Astrocyte (in vitro differentiated cells and primary cell): Measurements from ENCODE around the gene HOXA7. TPM values are rescaled to one million over a fixed set of nuclear protein-coding genes. Genes with fewer than 3 reads are reported as not detected.

Experiments used
- DNase-seq: peaks from one replicate; pipeline ENCODE4 v3.0.0-alpha.2; 2010; ENCODE audit warnings: low read depth
- FAIRE-seq: peaks from 2 replicates; lab custom pipeline; 2011; peaks lifted over from hg19 to GRCh38; lab: Jason Lieb, UNC
- H2AFZ ChIP-seq: 2 replicates; pipeline ENCODE4 v1.6.0; 2012; ENCODE audit warnings: low read depth, low read length, inconsistent platforms
- H3K27ac ChIP-seq: 2 replicates; pipeline ENCODE4 v1.5.1; 2011; ENCODE audit warnings: low read depth, low read length, inconsistent platforms
- H3K27me3 ChIP-seq: 2 replicates; pipeline ENCODE4 v1.6.0; 2011; ENCODE audit warnings: low read length, inconsistent platforms; ENCODE audit not compliant: insufficient read depth
- H3K36me3 ChIP-seq: 2 replicates; pipeline ENCODE4 v1.5.1; 2011; ENCODE audit warnings: low read length, inconsistent platforms; ENCODE audit not compliant: insufficient read depth
- H3K4me1 ChIP-seq: 2 replicates; pipeline ENCODE4 v1.5.1; 2011; ENCODE audit warnings: low read length, inconsistent platforms; ENCODE audit not compliant: insufficient read depth
- H3K4me2 ChIP-seq: 2 replicates; pipeline ENCODE4 v1.6.0; 2012; ENCODE audit warnings: low read length, inconsistent platforms
- H3K4me3 ChIP-seq: 2 replicates; pipeline ENCODE4 v1.5.1; 2011; ENCODE audit warnings: low read depth, mild to moderate bottlenecking, low read length, inconsistent platforms; ENCODE audit not compliant: insufficient read depth
- H3K79me2 ChIP-seq: 2 replicates; pipeline ENCODE4 v1.6.0; 2012; ENCODE audit warnings: mild to moderate bottlenecking, low read length, inconsistent platforms; ENCODE audit not compliant: insufficient read depth
- H3K9ac ChIP-seq: 2 replicates; pipeline ENCODE4 v1.6.0; 2012; ENCODE audit warnings: mild to moderate bottlenecking, low read length, inconsistent platforms
- H3K9me3 ChIP-seq: 2 replicates; pipeline ENCODE4 v1.5.1; 2012; ENCODE audit warnings: low read depth, mild to moderate bottlenecking, low read length, inconsistent platforms; ENCODE audit not compliant: insufficient read depth
- H4K20me1 ChIP-seq: 2 replicates; pipeline ENCODE4 v1.6.0; 2012; ENCODE audit warnings: low read length, inconsistent platforms; ENCODE audit not compliant: insufficient read depth
- H3K27ac Mint-ChIP-seq: one replicate; pipeline ENCODE4 v1.8.0; 2021; ENCODE audit warnings: mild to moderate bottlenecking, mixed read lengths; ENCODE audit not compliant: unreplicated experiment
- H3K27me3 Mint-ChIP-seq: one replicate; pipeline ENCODE4 v1.8.0; 2021; ENCODE audit warnings: low read depth, mixed read lengths; ENCODE audit not compliant: unreplicated experiment
- H3K36me3 Mint-ChIP-seq: one replicate; pipeline ENCODE4 v1.8.0; 2021; ENCODE audit warnings: low read depth, mixed read lengths; ENCODE audit not compliant: unreplicated experiment
- H3K4me1 Mint-ChIP-seq: one replicate; pipeline ENCODE4 v1.8.0; 2021; ENCODE audit warnings: low read depth, mixed read lengths; ENCODE audit not compliant: unreplicated experiment
- H3K4me3 Mint-ChIP-seq: one replicate; pipeline ENCODE4 v1.8.0; 2021; ENCODE audit warnings: mild to moderate bottlenecking, moderate library complexity, mixed read lengths; ENCODE audit not compliant: unreplicated experiment
- H3K9me3 Mint-ChIP-seq: one replicate; pipeline ENCODE4 v1.8.0; 2021; ENCODE audit warnings: mild to moderate bottlenecking, mixed read lengths; ENCODE audit not compliant: unreplicated experiment
- EZH2 ChIP-seq: IDR thresholded peaks from 2 replicates; pipeline ENCODE4 v1.6.1; 2012; ENCODE audit warnings: mild to moderate bottlenecking, low read length, inconsistent platforms; ENCODE audit not compliant: insufficient read depth
- total RNA-seq: library from RNA; stranded (reverse); gene quantifications from 2 replicates; pipeline ENCODE4 v1.2.1, GENCODE V29; 2021
- TF ChIP-seq, protein P1 (sequence below): IDR thresholded peaks from 2 replicates; pipeline ENCODE4 v1.5.1; 2011; ENCODE audit warnings: low read depth, mild to moderate bottlenecking, inconsistent platforms, low read length, moderate library complexity; ENCODE audit not compliant: insufficient read depth

Gene HOXA7
- total RNA-seq, 1 donor from 2014 or later = not detected

DNA sequence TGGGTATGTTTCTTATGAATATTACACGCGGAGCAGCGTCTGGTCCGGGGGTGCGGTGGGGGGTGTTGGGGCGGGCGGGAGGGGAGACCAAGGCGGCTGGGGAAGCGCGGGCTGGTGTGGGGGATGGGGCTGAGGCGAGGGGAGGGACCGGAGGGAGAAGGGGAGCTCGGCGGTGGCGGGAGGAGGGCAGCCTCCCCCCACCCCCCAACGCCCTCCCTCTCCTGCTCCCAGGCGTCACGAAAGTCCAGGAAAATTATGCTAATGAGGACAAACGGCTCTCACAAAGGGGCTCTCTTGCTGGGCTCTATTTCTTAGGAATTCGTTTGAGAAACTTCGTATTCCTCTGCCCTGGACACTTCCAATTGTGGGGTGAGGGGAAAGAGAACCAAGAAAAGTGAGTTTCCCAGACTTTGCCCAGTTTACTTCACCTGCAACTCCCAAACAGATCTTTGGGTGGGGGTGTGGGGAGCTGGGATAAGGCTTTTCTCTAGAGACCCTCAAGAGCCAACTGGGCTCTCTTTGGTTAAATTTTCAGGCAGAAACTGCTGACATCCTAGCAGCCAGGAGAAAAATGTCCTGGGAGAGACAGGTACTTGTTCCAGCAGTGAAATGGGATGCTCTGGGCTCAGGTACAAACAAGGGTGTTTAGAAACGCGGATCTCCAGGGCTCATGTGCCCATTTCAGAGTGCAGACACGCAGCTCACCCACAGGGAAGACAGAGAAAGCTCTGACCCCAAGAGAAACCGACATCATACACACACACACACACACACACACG, 42.3 kb downstream of the HOXA7 start:
- Histone ChIP-seq H3K9me3 (no peaks in the 10 kb centered on the region), H4K20me1 (peaks cover 4% of the 10 kb centered on the region), H3K4me2 (peak overlapping the region; percentile 82), H3K4me3 (peak overlapping the region; percentile 63), H3K27ac (peak overlapping the region; percentile 77), H3K36me3 (no peaks in the 10 kb centered on the region), H3K79me2 (peaks cover 71% of the 10 kb centered on the region), H2AFZ (no peak overlapping the region), H3K27me3 (peaks cover 59% of the 10 kb centered on the region), H3K9ac (peak overlapping the region; percentile 86), H3K4me1 (peaks cover 9% of the 10 kb centered on the region)
- H3K27me3 Mint-ChIP-seq = peaks cover 88% of the 10 kb centered on the region
- peaks cover 22% of the 10 kb centered on the region for H3K9me3 Mint-ChIP-seq
- TF ChIP-seq, protein P1, sequence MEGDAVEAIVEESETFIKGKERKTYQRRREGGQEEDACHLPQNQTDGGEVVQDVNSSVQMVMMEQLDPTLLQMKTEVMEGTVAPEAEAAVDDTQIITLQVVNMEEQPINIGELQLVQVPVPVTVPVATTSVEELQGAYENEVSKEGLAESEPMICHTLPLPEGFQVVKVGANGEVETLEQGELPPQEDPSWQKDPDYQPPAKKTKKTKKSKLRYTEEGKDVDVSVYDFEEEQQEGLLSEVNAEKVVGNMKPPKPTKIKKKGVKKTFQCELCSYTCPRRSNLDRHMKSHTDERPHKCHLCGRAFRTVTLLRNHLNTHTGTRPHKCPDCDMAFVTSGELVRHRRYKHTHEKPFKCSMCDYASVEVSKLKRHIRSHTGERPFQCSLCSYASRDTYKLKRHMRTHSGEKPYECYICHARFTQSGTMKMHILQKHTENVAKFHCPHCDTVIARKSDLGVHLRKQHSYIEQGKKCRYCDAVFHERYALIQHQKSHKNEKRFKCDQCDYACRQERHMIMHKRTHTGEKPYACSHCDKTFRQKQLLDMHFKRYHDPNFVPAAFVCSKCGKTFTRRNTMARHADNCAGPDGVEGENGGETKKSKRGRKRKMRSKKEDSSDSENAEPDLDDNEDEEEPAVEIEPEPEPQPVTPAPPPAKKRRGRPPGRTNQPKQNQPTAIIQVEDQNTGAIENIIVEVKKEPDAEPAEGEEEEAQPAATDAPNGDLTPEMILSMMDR = no peak
- no peak for TF ChIP-seq EZH2
- H3K4me1 Mint-ChIP-seq = peaks cover 2% of the 10 kb centered on the region
- peaks cover 3% of the 10 kb centered on the region for H3K36me3 Mint-ChIP-seq
- H3K27ac Mint-ChIP-seq = no peak overlapping the region
- no peak overlapping the region for H3K4me3 Mint-ChIP-seq
- FAIRE-seq = no peak
- peak; percentile 74 for DNase-seq

DNA sequence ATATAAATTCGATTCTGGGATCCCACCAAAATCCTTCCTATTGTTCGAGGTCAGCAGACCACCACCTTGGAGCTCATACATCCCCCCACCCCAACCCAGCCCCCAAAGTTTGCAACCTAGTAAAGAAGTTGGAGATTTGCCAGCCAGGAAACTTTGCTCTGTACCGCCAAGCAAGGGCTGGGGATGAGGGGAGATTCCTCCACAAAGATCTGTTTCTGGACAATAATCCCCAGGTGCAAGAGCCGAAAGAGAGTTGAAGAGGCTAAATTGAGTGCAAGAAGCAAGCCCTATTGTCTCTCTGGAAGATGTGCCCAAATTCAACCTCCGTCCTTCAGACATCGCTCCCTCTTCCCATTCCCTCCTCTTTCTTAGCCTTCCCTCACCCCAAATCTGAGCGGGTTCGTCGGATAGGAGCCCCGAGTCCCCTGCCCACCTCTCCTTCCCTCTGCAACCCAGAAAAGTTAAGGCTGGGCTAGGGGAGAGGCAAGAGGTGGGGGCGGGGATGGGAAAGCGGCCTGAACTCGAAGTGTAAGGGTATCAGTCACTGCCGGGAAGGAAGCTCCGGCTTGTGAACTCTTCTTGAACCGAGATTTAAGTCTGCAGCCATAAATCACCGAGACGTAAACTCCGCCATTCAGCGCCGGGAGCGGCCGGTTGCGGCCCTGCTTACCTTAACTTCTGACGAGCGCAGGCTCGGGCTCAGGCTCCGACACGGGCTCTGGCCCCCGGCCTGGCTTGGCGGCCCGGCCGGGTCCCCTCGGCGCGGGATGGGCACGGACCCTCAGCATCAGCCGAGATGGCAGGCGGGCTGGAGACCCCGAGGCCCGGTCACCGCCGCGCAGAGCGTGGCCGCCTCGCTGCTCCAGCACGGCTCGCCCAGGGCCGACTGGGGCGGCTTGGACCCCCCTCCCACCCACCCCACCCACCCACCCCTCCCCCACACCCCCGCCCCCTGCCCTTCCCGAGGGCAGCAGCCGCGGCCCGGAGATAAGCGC, 43.2 kb downstream of the HOXA7 start:
- H4K20me1 ChIP-seq = peaks cover 4% of the 10 kb centered on the region
- H3K4me2 ChIP-seq = peak overlapping the region; percentile 91

More for the DNA sequence above, 43.2 kb downstream of the HOXA7 start:
- no peaks in the 10 kb centered on the region for H3K9me3 ChIP-seq
- peaks cover 69% of the 10 kb centered on the region for H3K79me2 ChIP-seq
- TF ChIP-seq, protein P1 = no peak
- TF ChIP-seq EZH2 = peak; percentile 60
- H3K36me3 ChIP-seq = no peaks in the 10 kb centered on the region
- Mint-ChIP-seq H3K27me3 (peaks cover 87% of the 10 kb centered on the region), H3K36me3 (peaks cover 3% of the 10 kb centered on the region), H3K4me1 (peaks cover 2% of the 10 kb centered on the region), H3K9me3 (peaks cover 21% of the 10 kb centered on the region), H3K4me3 (no peak overlapping the region), H3K27ac (no peak overlapping the region)
- peaks cover 16% of the 10 kb centered on the region for H3K4me1 ChIP-seq
- DNase-seq = peak; percentile 92
- H3K27ac ChIP-seq = peak overlapping the region; percentile 76
- H3K4me3 ChIP-seq = peak overlapping the region; percentile 74
- peak overlapping the region; percentile 88 for H3K9ac ChIP-seq
- peaks cover 62% of the 10 kb centered on the region for H3K27me3 ChIP-seq
- no peak overlapping the region for H2AFZ ChIP-seq
- no peak for FAIRE-seq
